GM12878 (cell line): ENCODE measurements around the gene SAMD1. TPM values are rescaled to one million over a fixed set of nuclear protein-coding genes. Genes with fewer than 3 reads are reported as not detected.

Experiments
- ATAC-seq: fragments of 200-7000 bp; cut with Tn5 transposase; 3 replicates; pipeline ENCODE4 v1.9.1; 2020; ENCODE audit warnings: mild to moderate bottlenecking, moderate library complexity
- BruUV-seq: library from RNA; stranded (reverse); fragments of 400-500 nt; replicated peaks from 2 replicates; lab custom pipeline; 2021; lab: Mats Ljungman, UMichigan
- CTCF ChIA-PET: fragments of 300-600 bp; sonication (Branson Sonifier 250); formaldehyde crosslinking; extraction: SDS; loops from one replicate; lab custom pipeline; 2021; ENCODE audit warnings: inconsistent platforms; lab: Yijun Ruan, JAX
- POLR2A ChIA-PET: fragments of 350-600 bp; formaldehyde crosslinking; extraction: SDS; loops from one replicate; lab custom pipeline; 2021; ENCODE audit warnings: inconsistent platforms; lab: Charles Lee
- RAD21 ChIA-PET: fragments of 300-600 bp; sonication (Branson Sonifier 250); formaldehyde crosslinking; loops from one replicate; lab custom pipeline; 2023; ENCODE audit warnings: antibody characterized with exemption; ENCODE audit not compliant: unreplicated experiment; lab: Charles Lee
- SMC1A ChIA-PET: fragments of 300-600 bp; sonication (Branson Sonifier 250); formaldehyde crosslinking; loops from one replicate; lab custom pipeline; 2023; ENCODE audit not compliant: unreplicated experiment, uncharacterized antibody; lab: Charles Lee
- DNase-seq: peaks from one replicate; pipeline ENCODE4 v3.0.0-alpha.2; 2011; ENCODE audit warnings: low read depth, low spot score
- FAIRE-seq: peaks from 3 replicates; lab custom pipeline; 2011; peaks lifted over from hg19 to GRCh38; lab: Jason Lieb, UNC
- H2AFZ ChIP-seq: 2 replicates; pipeline ENCODE4 v1.6.0; 2011; ENCODE audit warnings: low read depth, low read length, control low read depth; ENCODE audit not compliant: control insufficient read depth
- H3K27ac ChIP-seq: 2 replicates; pipeline ENCODE4 v1.5.1; 2011; ENCODE audit warnings: control low read depth; ENCODE audit not compliant: control insufficient read depth, insufficient read depth
- H3K27me3 ChIP-seq, 2 experiments: replicated peaks in 1 of 2; 2 replicates each; pipeline versions ENCODE4 v1.6.0 to v1.6.1; 2011; ENCODE audit warnings: low read length in 1 of 2; ENCODE audit not compliant: control insufficient read depth in 2 of 2, insufficient read depth in 2 of 2
- H3K36me3 ChIP-seq, 2 experiments: 2 replicates each; pipeline ENCODE4 v1.5.1; 2011; ENCODE audit warnings: low read length in 1 of 2; ENCODE audit not compliant: control insufficient read depth in 2 of 2, insufficient read depth in 2 of 2
- H3K4me1 ChIP-seq: 2 replicates; pipeline ENCODE4 v1.6.1; 2011; ENCODE audit warnings: mild to moderate bottlenecking, low read length, moderate library complexity, mixed read lengths; ENCODE audit not compliant: control insufficient read depth, insufficient read depth
- H3K4me2 ChIP-seq: 2 replicates; pipeline ENCODE4 v1.6.0; 2011; ENCODE audit warnings: control low read depth; ENCODE audit not compliant: control insufficient read depth, insufficient read depth
- H3K4me3 ChIP-seq: fragments of 200-600 bp; sonication (generic); 2 replicates; pipeline ENCODE4 v1.5.1; 2016
- H3K79me2 ChIP-seq: 2 replicates; pipeline ENCODE4 v1.6.0; 2011; ENCODE audit warnings: low read length; ENCODE audit not compliant: control insufficient read depth, insufficient read depth
- H3K9ac ChIP-seq: 2 replicates; pipeline ENCODE4 v1.8.0; 2011; ENCODE audit warnings: low read length, control low read depth, mixed read lengths; ENCODE audit not compliant: control insufficient read depth, insufficient read depth
- H3K9me3 ChIP-seq: replicated peaks from 3 replicates; pipeline ENCODE4 v1.5.1; 2011; ENCODE audit warnings: mild to moderate bottlenecking, low read length; ENCODE audit not compliant: control insufficient read depth, insufficient read depth
- H4K20me1 ChIP-seq: 2 replicates; pipeline ENCODE4 v1.6.0; 2011; ENCODE audit not compliant: control insufficient read depth, insufficient read depth
- CHD1 ChIP-seq: IDR thresholded peaks from 2 replicates; pipeline ENCODE4 v1.6.1; 2012; ENCODE audit warnings: low read depth, low read length, improper control_type of control experiment
- EP300 ChIP-seq, 2 experiments: fragments of 150-350 bp in 1 of 2; IDR thresholded peaks; 2 replicates each; pipeline ENCODE4 v1.6.1; 2011 to 2012; ENCODE audit warnings: low read depth in 2 of 2, low read length in 2 of 2, borderline replicate concordance in 1 of 2, improper control_type of control experiment in 1 of 2, inconsistent platforms in 1 of 2; ENCODE audit not compliant: control insufficient read depth in 1 of 2
- HSF1 ChIP-seq: fragments of 150-350 bp; IDR thresholded peaks from 2 replicates; pipeline ENCODE4 v1.6.1; 2014; ENCODE audit warnings: mild to moderate bottlenecking, low read depth, low read length
- JUND ChIP-seq: IDR thresholded peaks from 2 replicates; pipeline ENCODE4 v1.6.1; 2012; ENCODE audit warnings: low read depth, mild to moderate bottlenecking, low read length, improper control_type of control experiment, moderate library complexity
- MTA2 ChIP-seq: fragments of 450-650 bp; IDR thresholded peaks from 2 replicates; pipeline ENCODE4 v1.6.1; 2016; ENCODE audit warnings: low read depth, mild to moderate bottlenecking, moderate library complexity
- RCOR1 ChIP-seq: conservative IDR thresholded peaks from 2 replicates; pipeline ENCODE4 v1.6.1; 2012; ENCODE audit warnings: low read depth, low read length, improper control_type of control experiment
- SMARCA5 ChIP-seq: fragments of 450-650 bp; IDR thresholded peaks from 2 replicates; pipeline ENCODE4 v1.6.1; 2017; ENCODE audit warnings: mild to moderate bottlenecking
- ZBTB33 ChIP-seq: fragments of 450-650 bp; IDR thresholded peaks from 2 replicates; pipeline ENCODE4 v1.6.1; 2017; ENCODE audit warnings: mild to moderate bottlenecking
- ZNF384 ChIP-seq: IDR thresholded peaks from 2 replicates; pipeline ENCODE4 v1.6.1; 2012; ENCODE audit warnings: low read depth, mild to moderate bottlenecking, low read length, improper control_type of control experiment, borderline replicate concordance
- WGBS: methylation state at CpG from one replicate; pipeline ENCODE4 v1.1.6; 2016; ENCODE audit warnings: low lambda C conversion rate; ENCODE audit not compliant: insufficient replicate concordance, insufficient coverage; ENCODE audit errors: missing lambda C conversion rate; 5-methylcytosine and 5-hydroxymethylcytosine counted together
- in situ Hi-C: fragments of 300-500 bp; cut with MboI; formaldehyde crosslinking; loops from 9 replicates; pipeline ENCODE4 v1.14.3; 2018; ENCODE audit warnings: mixed read lengths
- intact Hi-C: fragments of 100-400 bp; cut with micrococcal nuclease; formaldehyde crosslinking; loops from one replicate; pipeline ENCODE4 v1.14.2; 2022; ENCODE audit not compliant: unreplicated experiment
- polyA plus RNA-seq, 11 experiments: library from polyadenylated mRNA; depleted of rRNA in 4 of 11; unstranded in 6 of 11; stranded (reverse) in 5 of 11; fragments of >200 nt; fragmentation: Nextera tagmentation in 4 of 11; fragmentation: Illumina TruSeq in 1 of 11; extraction: Ambion mirVana in 4 of 11; extraction: Trizol in 1 of 11; gene quantifications; 1 replicate in 1 of 11; 2 replicates in 10 of 11; pipeline versions ENCODE4 v1.2.1 to v1.2.3, GENCODE V29; 2011 to 2016; ENCODE audit warnings: inconsistent platforms in 2 of 11, missing spikeins in 2 of 11, low read depth in 1 of 11
- total RNA-seq, 4 experiments: library from RNA; depleted of rRNA in 3 of 4; stranded (reverse); fragments of >200 nt in 3 of 4; fragmentation: Illumina TruSeq in 1 of 4; extraction: Trizol in 1 of 4; gene quantifications; 2 replicates each; pipeline versions ENCODE4 v1.2.1 to v1.2.3, GENCODE V29; 2013 to 2021

The SAMD1 gene
- total and polyA plus RNA-seq, 10 of the 15 experiments (the other 5 are each of a cell fraction or from before 2014, with no cell fraction given), result 3.0 to 71.7 (median 19.3) TPM

- POLR2A ChIA-PET, result interaction anchor here (1.5 to 2.3 kb wide), 2 partner anchors 20 to 23 kb away, joined by 3 to 8 read pairs; no protein-coding TSS in a partner anchor
- Histone ChIP-seq H3K27ac (no peak overlapping the region), H3K4me3 (no peak overlapping the region), H3K4me2 (no peak overlapping the region), H2AFZ (no peak overlapping the region), H3K9me3 (no peaks in the 10 kb centered on the region), H3K79me2 (peaks cover 8% of the 10 kb centered on the region), H3K9ac (no peak overlapping the region)
- RAD21 ChIA-PET, result interaction anchor here (0.8 kb wide), 1 partner anchor 53 kb away, joined by 3 read pairs; no protein-coding TSS in a partner anchor
- WGBS, result 76% methylated on average over 12 of the region's 12 CpGs
- FAIRE-seq, result no peak
- no peak for DNase-seq
- ATAC-seq, result no peak
- intact Hi-C loops, result no loop called here
- in situ Hi-C loops, result no loop called here
- TF ChIP-seq CHD1, result no peak
- TF ChIP-seq MTA2, result no peak
- TF ChIP-seq JUND, result no peak
- TF ChIP-seq, all 136 proteins: peak for 0
- no peaks in the 10 kb centered on the region; a peak in 1 of 4 replicates for H3K36me3 ChIP-seq
- no peaks in the 10 kb centered on the region for H4K20me1 ChIP-seq
- H3K27me3 ChIP-seq, result no peaks in the 10 kb centered on the region
- ChIA-PET CTCF (interaction anchor here (2.3 to 5.3 kb wide), 4 partner anchors 16 to 232 kb away, joined by 5 to 38 read pairs (median 34); partner anchors contain the start of gene MISP3), SMC1A (interaction anchor here (0.5 kb wide), 1 partner anchor 33 kb away, joined by 3 read pairs; no protein-coding TSS in a partner anchor)
- no TSS peak for BruUV-seq
- peaks cover 8% of the 10 kb centered on the region for H3K4me1 ChIP-seq
These were observed 21.7 kb upstream of the SAMD1 start for GRCh38 chr19:14112051-14112808.

GRCh38 chr19:14111486-14111885 lies 20.9 kb upstream of the SAMD1 start:
- Histone ChIP-seq H3K9me3 (no peaks in the 10 kb centered on the region), H3K36me3 (no peaks in the 10 kb centered on the region; a peak in 1 of 4 replicates), H3K9ac (no peak overlapping the region), H3K4me1 (peaks cover 7% of the 10 kb centered on the region), H2AFZ (no peak overlapping the region), H3K4me3 (no peak overlapping the region), H3K27ac (no peak overlapping the region), H3K4me2 (no peak overlapping the region), H4K20me1 (no peaks in the 10 kb centered on the region), H3K79me2 (peaks cover under 1% of the 10 kb centered on the region; the same call in 1 of the 2 replicates), H3K27me3 (no peaks in the 10 kb centered on the region)
- intact Hi-C loops (no loop called here), in situ Hi-C loops (no loop called here)
- FAIRE-seq (no peak), DNase-seq (no peak), ATAC-seq (no peak)
- SMC1A ChIA-PET, result interaction anchor here (0.6 kb wide), 1 partner anchor 36 kb away, joined by 3 read pairs; no protein-coding TSS in a partner anchor
- 100% methylated on average over 1 of the region's 1 CpG for WGBS
- no TSS peak for BruUV-seq
- TF ChIP-seq SMARCA5 (no peak), HSF1 (no peak), ZBTB33 (no peak), ZNF384 (no peak), MTA2 (no peak), EP300 (IDR thresholded peaks at IDR 0.05; ENCODE audit: borderline replicate concordance in 1 of 2, control insufficient read depth in 1 of 2, low read depth in 2 of 2, low read length in 2 of 2) (no peak), RCOR1 (no peak)
- POLR2A ChIA-PET, result no interaction called here
- CTCF ChIA-PET, result interaction anchor here (5.3 kb wide), 1 partner anchor 39 kb away, joined by 37 read pairs; the partner anchor contains the start of gene MISP3
- RAD21 ChIA-PET, result no interaction called here
